Upper lobe of right lung (tissue), 1 donor: Measurements from ENCODE around the gene PNMA1. TPM values are rescaled to one million over a fixed set of nuclear protein-coding genes. Genes with fewer than 3 reads are reported as not detected.

Source experiments
- ATAC-seq: fragments of 200-7000 bp; cut with Tn5 transposase; one replicate; pipeline ENCODE4 v1.9.1; 2020; ENCODE audit warnings: mild to moderate bottlenecking, moderate library complexity
- DNase-seq: peaks from one replicate; pipeline ENCODE4 v3.0.0-alpha.2; 2020
- H3K27ac ChIP-seq: fragments of 200-600 bp; one replicate; pipeline ENCODE4 v1.8.0; 2022
- H3K27me3 ChIP-seq: fragments of 200-600 bp; one replicate; pipeline ENCODE4 v1.8.0; 2022; ENCODE audit warnings: mild to moderate bottlenecking
- H3K36me3 ChIP-seq: fragments of 200-600 bp; one replicate; pipeline ENCODE4 v1.8.0; 2022
- H3K4me1 ChIP-seq: fragments of 200-600 bp; one replicate; pipeline ENCODE4 v1.8.0; 2022
- H3K4me3 ChIP-seq: fragments of 200-600 bp; one replicate; pipeline ENCODE4 v1.8.0; 2022; ENCODE audit warnings: mild to moderate bottlenecking
- H3K9me3 ChIP-seq: fragments of 200-600 bp; one replicate; pipeline ENCODE4 v1.8.0; 2022
- intact Hi-C: fragments of 100-400 bp; cut with DNase I; formaldehyde crosslinking; loops from one replicate; pipeline ENCODE4 v1.11.0; 2022
- microRNA-seq: library from miRNA; unstranded; fragments of <30 nt; microRNA quantifications from one replicate; pipeline ENCODE4 v1.2.0, GENCODE V29; 2020; ENCODE audit warnings: borderline microRNAs expressed
- total RNA-seq: library from RNA; stranded (reverse); fragmentation: NEBNext Ultra II Directional; extraction: Animal tissue kit (Norgen Biotek cat#: 25700); gene quantifications from one replicate; pipeline ENCODE4 v1.2.1, GENCODE V29; 2021
- TF ChIP-seq, protein P1 (sequence below): fragments of 200-600 bp; IDR thresholded peaks from one replicate; pipeline ENCODE4 v1.8.0; 2022; ENCODE audit warnings: antibody characterized with exemption
- donor health status: DM: no; HTN: yes; CAD: no; lungs with severe emphysema.

PNMA1 gene
- total RNA-seq, 1 donor from 2014 or later: 22.0 TPM

DNA sequence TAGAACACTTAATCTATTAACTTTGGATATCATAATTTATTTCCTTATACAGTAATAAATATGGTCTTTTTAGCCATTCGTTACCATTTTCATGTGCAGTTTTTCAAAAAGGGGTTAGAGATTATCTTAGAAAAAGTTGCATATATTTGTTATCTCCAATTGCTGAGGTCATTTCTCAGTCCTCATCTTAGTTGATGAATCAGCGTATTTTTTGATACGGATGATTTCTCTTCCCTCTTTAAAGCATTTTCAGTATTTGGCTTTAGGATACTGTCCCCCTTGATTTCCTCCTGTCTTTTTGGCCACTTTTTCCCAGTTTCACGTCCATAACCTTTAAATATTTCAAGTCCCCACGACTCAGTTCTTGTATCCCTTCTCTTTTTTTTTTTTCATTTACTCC is 47.6 kb downstream of the PNMA1 start:
- TF ChIP-seq, protein P1, sequence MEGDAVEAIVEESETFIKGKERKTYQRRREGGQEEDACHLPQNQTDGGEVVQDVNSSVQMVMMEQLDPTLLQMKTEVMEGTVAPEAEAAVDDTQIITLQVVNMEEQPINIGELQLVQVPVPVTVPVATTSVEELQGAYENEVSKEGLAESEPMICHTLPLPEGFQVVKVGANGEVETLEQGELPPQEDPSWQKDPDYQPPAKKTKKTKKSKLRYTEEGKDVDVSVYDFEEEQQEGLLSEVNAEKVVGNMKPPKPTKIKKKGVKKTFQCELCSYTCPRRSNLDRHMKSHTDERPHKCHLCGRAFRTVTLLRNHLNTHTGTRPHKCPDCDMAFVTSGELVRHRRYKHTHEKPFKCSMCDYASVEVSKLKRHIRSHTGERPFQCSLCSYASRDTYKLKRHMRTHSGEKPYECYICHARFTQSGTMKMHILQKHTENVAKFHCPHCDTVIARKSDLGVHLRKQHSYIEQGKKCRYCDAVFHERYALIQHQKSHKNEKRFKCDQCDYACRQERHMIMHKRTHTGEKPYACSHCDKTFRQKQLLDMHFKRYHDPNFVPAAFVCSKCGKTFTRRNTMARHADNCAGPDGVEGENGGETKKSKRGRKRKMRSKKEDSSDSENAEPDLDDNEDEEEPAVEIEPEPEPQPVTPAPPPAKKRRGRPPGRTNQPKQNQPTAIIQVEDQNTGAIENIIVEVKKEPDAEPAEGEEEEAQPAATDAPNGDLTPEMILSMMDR: no peak
- DNase-seq (no peak), ATAC-seq (no peak)
- Histone ChIP-seq H3K9me3 (no peaks in the 10 kb centered on the region), H3K36me3 (no peaks in the 10 kb centered on the region), H3K4me1 (no peaks in the 10 kb centered on the region), H3K27ac (no peak overlapping the region), H3K27me3 (no peaks in the 10 kb centered on the region), H3K4me3 (no peak overlapping the region)
- intact Hi-C loops: no loop called here

GRCh38 chr14:73665130-73665529 is 49.1 kb downstream of the PNMA1 start:
- intact Hi-C loops: no loop called here
- Histone ChIP-seq H3K9me3 (no peaks in the 10 kb centered on the region), H3K4me3 (no peak overlapping the region), H3K36me3 (no peaks in the 10 kb centered on the region), H3K27ac (no peak overlapping the region), H3K4me1 (no peaks in the 10 kb centered on the region), H3K27me3 (no peaks in the 10 kb centered on the region)
- TF ChIP-seq, protein P1: no peak
- DNase-seq (no peak), ATAC-seq (no peak)

DNA sequence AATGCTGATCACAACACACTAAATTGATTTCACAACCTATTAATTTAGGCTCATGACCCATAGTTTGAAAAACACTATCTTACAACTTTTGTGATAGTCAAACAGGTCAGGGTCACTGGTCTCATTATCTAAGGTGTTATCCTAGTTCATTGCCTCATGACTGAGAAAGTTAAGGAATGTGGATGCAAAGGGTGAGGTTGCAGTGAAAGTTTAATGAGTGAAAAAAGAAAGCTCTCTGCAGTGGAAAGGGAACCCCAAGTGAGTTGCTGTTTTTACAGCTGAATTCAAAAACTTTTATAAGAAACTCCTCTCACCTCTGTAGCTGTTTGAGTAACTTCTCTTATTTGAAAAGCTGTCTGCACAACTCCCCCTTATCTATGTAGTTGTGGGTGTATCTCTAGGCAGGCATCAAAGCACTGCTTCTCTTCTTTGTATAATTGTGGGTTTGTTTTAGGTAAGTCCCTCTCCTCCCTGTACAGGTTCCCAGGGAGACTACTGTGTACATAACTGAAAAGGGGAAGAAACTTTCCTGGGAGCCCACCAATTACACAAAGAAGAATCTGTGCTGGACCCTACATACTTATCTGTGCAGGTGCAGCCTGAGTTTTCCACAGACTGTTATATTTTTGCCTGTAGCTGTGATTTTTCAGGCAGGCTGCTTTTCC is 50.5 kb downstream of the PNMA1 start:
- DNase-seq (no peak), ATAC-seq (no peak)
- intact Hi-C loops: no loop called here
- Histone ChIP-seq H3K4me1 (no peaks in the 10 kb centered on the region), H3K27me3 (no peaks in the 10 kb centered on the region), H3K4me3 (no peak overlapping the region), H3K9me3 (no peaks in the 10 kb centered on the region), H3K36me3 (peaks cover 4% of the 10 kb centered on the region), H3K27ac (no peak overlapping the region)
- TF ChIP-seq, protein P1: no peak

- Histone ChIP-seq H3K36me3 (peaks cover 4% of the 10 kb centered on the region), H3K9me3 (no peaks in the 10 kb centered on the region), H3K27ac (no peak overlapping the region), H3K4me1 (no peaks in the 10 kb centered on the region), H3K27me3 (no peaks in the 10 kb centered on the region), H3K4me3 (no peak overlapping the region)
- ATAC-seq: peak; percentile 58
- DNase-seq: no peak
- intact Hi-C loops: no loop called here
- TF ChIP-seq, protein P1: no peak
Measured at GRCh38 chr14:73662487-73662943, 51.7 kb downstream of the PNMA1 start.

GRCh38 chr14:73661872-73662271 is 52.3 kb downstream of the PNMA1 start:
- Histone ChIP-seq H3K9me3 (no peaks in the 10 kb centered on the region), H3K36me3 (peaks cover 4% of the 10 kb centered on the region), H3K27ac (no peak overlapping the region), H3K4me1 (no peaks in the 10 kb centered on the region), H3K27me3 (no peaks in the 10 kb centered on the region), H3K4me3 (no peak overlapping the region)
- DNase-seq (no peak), ATAC-seq (no peak)
- TF ChIP-seq, protein P1: no peak
- intact Hi-C loops: no loop called here

Small RNA genes lying within 50 kb of the gene (microRNA-seq; reads per million reads assigned to microRNA genes)
- not detected for gene MIR4505

Other genes starting within 250 kb of the PNMA1 start
- gene RIOX1, start 223.5 kb downstream of the PNMA1 start, total RNA-seq: 11.3 TPM
- gene ACOT1, start 177.2 kb downstream of the PNMA1 start, total RNA-seq: 16.4 TPM
- 1.6 TPM for gene HEATR4, start 155.4 kb downstream of the PNMA1 start, total RNA-seq
- gene ACOT2, start 145.2 kb downstream of the PNMA1 start, total RNA-seq: 40.2 TPM
- gene ACOT4, start 122.5 kb downstream of the PNMA1 start, total RNA-seq: 4.5 TPM
- gene ACOT6, start 101.9 kb downstream of the PNMA1 start, total RNA-seq: not detected
- gene DNAL1, start 69.4 kb downstream of the PNMA1 start, total RNA-seq: 16.6 TPM
- gene PTGR2, start 137.4 kb upstream of the PNMA1 start, total RNA-seq: 12.9 TPM
- 50.6 TPM for gene ZNF410, start 172.5 kb upstream of the PNMA1 start, total RNA-seq
- 3.8 TPM for gene FAM161B, start 235.7 kb upstream of the PNMA1 start, total RNA-seq
- 21.6 TPM for gene COQ6, start 235.9 kb upstream of the PNMA1 start, total RNA-seq